GM23338 (cell line): Measurements from ENCODE around the gene ARHGEF40. TPM values are rescaled to one million over a fixed set of nuclear protein-coding genes. Genes with fewer than 3 reads are reported as not detected.

ENCODE experiments used
- ATAC-seq: fragments of 200-7000 bp; cut with Tn5 transposase; 3 replicates; pipeline ENCODE4 v1.9.1; 2020
- DNase-seq: peaks from one replicate; pipeline ENCODE4 v3.0.0-alpha.2; 2015; ENCODE audit warnings: low spot score
- H2AFZ ChIP-seq: fragments of 200-600 bp; sonication (generic); 2 replicates; pipeline ENCODE4 v1.8.0; 2016; ENCODE audit warnings: antibody characterized with exemption, mild to moderate bottlenecking, moderate library complexity
- H3F3A ChIP-seq: fragments of 200-600 bp; sonication (generic); replicated peaks from 2 replicates; pipeline ENCODE4 v1.8.0; 2017; ENCODE audit warnings: antibody characterized with exemption, mixed run types, low read depth
- H3K27ac ChIP-seq: fragments of 200-600 bp; sonication (generic); 2 replicates; pipeline ENCODE4 v1.6.1; 2016; ENCODE audit warnings: low read depth
- H3K27me3 ChIP-seq: fragments of 200-600 bp; sonication (generic); 2 replicates; pipeline ENCODE4 v1.8.0; 2016; ENCODE audit warnings: mild to moderate bottlenecking, mixed run types, moderate library complexity; ENCODE audit not compliant: insufficient read depth
- H3K36me3 ChIP-seq: fragments of 200-600 bp; sonication (generic); 2 replicates; pipeline ENCODE4 v1.8.0; 2016; ENCODE audit warnings: mild to moderate bottlenecking; ENCODE audit not compliant: insufficient read depth
- H3K4me1 ChIP-seq: fragments of 200-600 bp; sonication (generic); 2 replicates; pipeline ENCODE4 v1.8.0; 2016; ENCODE audit warnings: mild to moderate bottlenecking, moderate library complexity; ENCODE audit not compliant: insufficient read depth
- H3K4me2 ChIP-seq: fragments of 200-600 bp; sonication (generic); 2 replicates; pipeline ENCODE4 v1.7.1; 2017; ENCODE audit warnings: mixed run types
- H3K4me3 ChIP-seq: fragments of 200-600 bp; sonication (generic); 2 replicates; pipeline ENCODE4 v1.6.1; 2016; ENCODE audit warnings: mixed run types
- H3K79me2 ChIP-seq: fragments of 200-600 bp; sonication (generic); replicated peaks from 2 replicates; pipeline ENCODE4 v1.8.0; 2017; ENCODE audit warnings: mild to moderate bottlenecking; ENCODE audit not compliant: insufficient read depth
- H3K9me2 ChIP-seq: fragments of 200-600 bp; sonication (generic); 2 replicates; pipeline ENCODE4 v1.8.0; 2017; ENCODE audit not compliant: insufficient read depth
- H4K20me1 ChIP-seq: fragments of 200-600 bp; sonication (generic); replicated peaks from 2 replicates; pipeline ENCODE4 v1.8.0; 2017; ENCODE audit warnings: mild to moderate bottlenecking; ENCODE audit not compliant: insufficient read depth
- H3K27ac Mint-ChIP-seq: 2 replicates; pipeline ENCODE4 v1.8.0; 2020; ENCODE audit warnings: inconsistent platforms, mild to moderate bottlenecking, moderate library complexity, mixed read lengths
- H3K27me3 Mint-ChIP-seq: 3 replicates; pipeline ENCODE4 v1.8.0; 2022; ENCODE audit warnings: low read depth, mild to moderate bottlenecking, moderate library complexity, mixed read lengths, inconsistent platforms; ENCODE audit not compliant: insufficient read depth, poor library complexity
- H3K36me3 Mint-ChIP-seq: 3 replicates; pipeline ENCODE4 v1.8.0; 2021; ENCODE audit warnings: low read depth, mild to moderate bottlenecking, inconsistent platforms, moderate library complexity, mixed read lengths
- H3K4me1 Mint-ChIP-seq: 3 replicates; pipeline ENCODE4 v1.8.0; 2020; ENCODE audit warnings: mild to moderate bottlenecking, inconsistent platforms, mixed read lengths
- H3K4me3 Mint-ChIP-seq: 3 replicates; pipeline ENCODE4 v1.8.0; 2021; ENCODE audit warnings: moderate library complexity, mild to moderate bottlenecking, inconsistent platforms, mixed read lengths
- H3K9me3 Mint-ChIP-seq: 3 replicates; pipeline ENCODE4 v1.8.0; 2020; ENCODE audit warnings: moderate library complexity, mild to moderate bottlenecking, inconsistent platforms, mixed read lengths
- CREB1 ChIP-seq: fragments of 250-450 bp; sonication (Bioruptor Pico); IDR thresholded peaks from 2 replicates; pipeline ENCODE4 v1.5.0; 2020; ENCODE audit warnings: low read depth, mild to moderate bottlenecking, moderate library complexity
- EZH2phosphoT487 ChIP-seq: fragments of 200-600 bp; sonication (generic); IDR thresholded peaks from one replicate; pipeline ENCODE4 v1.8.1; 2018; ENCODE audit warnings: antibody characterized with exemption; ENCODE audit not compliant: unreplicated experiment
- JUNB ChIP-seq: IDR thresholded peaks from one replicate; pipeline ENCODE4 v1.6.1; 2016; ENCODE audit warnings: antibody characterized with exemption; ENCODE audit not compliant: unreplicated experiment
- NANOG ChIP-seq: IDR thresholded peaks from 2 replicates; pipeline ENCODE4 v1.6.1; 2016; ENCODE audit warnings: antibody characterized with exemption, borderline replicate concordance
- POLR2AphosphoS5 ChIP-seq: IDR thresholded peaks from 2 replicates; pipeline ENCODE4 v1.6.1; 2016; ENCODE audit warnings: antibody characterized with exemption, low read depth
- STAT1 ChIP-seq: IDR thresholded peaks from one replicate; pipeline ENCODE4 v1.6.1; 2016; ENCODE audit warnings: antibody characterized with exemption; ENCODE audit not compliant: unreplicated experiment
- ZNF114 ChIP-seq: fragments of 250-450 bp; sonication (Bioruptor Pico); IDR thresholded peaks from 2 replicates; pipeline ENCODE4 v1.5.0; 2020; ENCODE audit warnings: mild to moderate bottlenecking, moderate library complexity
- ZNF331 ChIP-seq: fragments of 250-450 bp; sonication (Bioruptor Pico); IDR thresholded peaks from 2 replicates; pipeline ENCODE4 v1.5.0; 2020; ENCODE audit warnings: low read depth, mild to moderate bottlenecking, moderate library complexity
- polyA plus RNA-seq: library from polyadenylated mRNA; unstranded; fragments of >200 nt; fragmentation: Nextera tagmentation; extraction: Ambion mirVana; gene quantifications from 2 replicates; pipeline ENCODE4 v1.2.1, GENCODE V29; 2016
- total RNA-seq: library from RNA; depleted of rRNA; stranded (reverse); fragments of >200 nt; shearing (Covaris generic); gene quantifications from 2 replicates; pipeline ENCODE4 v1.2.3, GENCODE V29; 2014
- TF ChIP-seq, protein P1 (sequence below), 2 experiments: fragments of 200-600 bp in 1 of 2; sonication (generic) in 1 of 2; conservative IDR thresholded peaks; 2 replicates each; pipeline versions ENCODE4 v1.5.1 to v1.6.1; 2016 to 2017; ENCODE audit warnings: antibody characterized with exemption in 2 of 2, low read depth in 2 of 2, mild to moderate bottlenecking in 2 of 2, moderate library complexity in 1 of 2
- TF ChIP-seq, protein P2 (sequence below): IDR thresholded peaks from 2 replicates; pipeline ENCODE4 v1.6.1; 2016; ENCODE audit warnings: antibody characterized with exemption
- TF ChIP-seq, protein P3 (sequence below): fragments of 250-450 bp; sonication (Bioruptor Pico); IDR thresholded peaks from 2 replicates; pipeline ENCODE4 v1.5.0; 2020; ENCODE audit warnings: mild to moderate bottlenecking, moderate library complexity
- TF ChIP-seq, protein P4 (sequence below): IDR thresholded peaks from one replicate; pipeline ENCODE4 v1.6.1; 2018; ENCODE audit warnings: antibody characterized with exemption; ENCODE audit not compliant: unreplicated experiment

The ARHGEF40 gene
- total and polyA plus RNA-seq, 2 experiments from 2014 or later, result 17.7 to 44.6 TPM

DNA sequence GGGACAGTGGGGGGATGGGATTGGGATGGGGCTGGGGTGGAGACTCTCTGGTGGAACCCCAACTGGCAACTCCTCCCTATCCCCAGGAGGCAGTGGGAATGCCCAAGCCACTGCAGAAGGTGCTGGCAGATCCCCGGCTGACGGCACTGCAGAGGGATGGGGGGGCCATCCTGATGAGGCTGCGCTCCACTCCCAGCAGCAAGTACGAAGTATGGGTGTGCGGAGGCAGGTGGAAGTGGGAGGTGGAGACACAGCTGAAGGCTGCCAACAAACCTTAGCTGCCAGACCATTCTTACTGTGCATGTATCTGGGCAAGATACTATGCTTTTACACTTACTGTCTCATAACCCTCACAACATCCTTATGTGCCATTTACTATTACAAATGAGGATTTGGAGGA lies 8.2 kb downstream of the ARHGEF40 start:
- no peaks in the 10 kb centered on the region for H3K9me2 ChIP-seq
- DNase-seq (no peak), ATAC-seq (no peak)
- no peaks in the 10 kb centered on the region for H3K27me3 ChIP-seq
- peaks cover 3% of the 10 kb centered on the region for H4K20me1 ChIP-seq
- Mint-ChIP-seq H3K9me3 (no peaks in the 10 kb centered on the region; the same call in 1 of the 3 replicates), H3K4me1 (peaks cover 6% of the 10 kb centered on the region), H3K4me3 (no peak overlapping the region), H3K36me3 (peaks cover 88% of the 10 kb centered on the region), H3K27ac (no peak overlapping the region), H3K27me3 (peaks cover 6% of the 10 kb centered on the region)
- H3K79me2 ChIP-seq, result no peaks in the 10 kb centered on the region
- no peak overlapping the region for H3K27ac ChIP-seq
- no peaks in the 10 kb centered on the region for H3K4me1 ChIP-seq
- no peak overlapping the region for H3K4me3 ChIP-seq
- no peak overlapping the region for H3K4me2 ChIP-seq
- H2AFZ ChIP-seq, result no peak overlapping the region
- TF ChIP-seq, protein P1, sequence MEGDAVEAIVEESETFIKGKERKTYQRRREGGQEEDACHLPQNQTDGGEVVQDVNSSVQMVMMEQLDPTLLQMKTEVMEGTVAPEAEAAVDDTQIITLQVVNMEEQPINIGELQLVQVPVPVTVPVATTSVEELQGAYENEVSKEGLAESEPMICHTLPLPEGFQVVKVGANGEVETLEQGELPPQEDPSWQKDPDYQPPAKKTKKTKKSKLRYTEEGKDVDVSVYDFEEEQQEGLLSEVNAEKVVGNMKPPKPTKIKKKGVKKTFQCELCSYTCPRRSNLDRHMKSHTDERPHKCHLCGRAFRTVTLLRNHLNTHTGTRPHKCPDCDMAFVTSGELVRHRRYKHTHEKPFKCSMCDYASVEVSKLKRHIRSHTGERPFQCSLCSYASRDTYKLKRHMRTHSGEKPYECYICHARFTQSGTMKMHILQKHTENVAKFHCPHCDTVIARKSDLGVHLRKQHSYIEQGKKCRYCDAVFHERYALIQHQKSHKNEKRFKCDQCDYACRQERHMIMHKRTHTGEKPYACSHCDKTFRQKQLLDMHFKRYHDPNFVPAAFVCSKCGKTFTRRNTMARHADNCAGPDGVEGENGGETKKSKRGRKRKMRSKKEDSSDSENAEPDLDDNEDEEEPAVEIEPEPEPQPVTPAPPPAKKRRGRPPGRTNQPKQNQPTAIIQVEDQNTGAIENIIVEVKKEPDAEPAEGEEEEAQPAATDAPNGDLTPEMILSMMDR (conservative IDR thresholded peaks at IDR 0.05; ENCODE audit: low read depth in 2 of 2), result no peak
- TF ChIP-seq JUNB, result no peak
- TF ChIP-seq, protein P2, sequence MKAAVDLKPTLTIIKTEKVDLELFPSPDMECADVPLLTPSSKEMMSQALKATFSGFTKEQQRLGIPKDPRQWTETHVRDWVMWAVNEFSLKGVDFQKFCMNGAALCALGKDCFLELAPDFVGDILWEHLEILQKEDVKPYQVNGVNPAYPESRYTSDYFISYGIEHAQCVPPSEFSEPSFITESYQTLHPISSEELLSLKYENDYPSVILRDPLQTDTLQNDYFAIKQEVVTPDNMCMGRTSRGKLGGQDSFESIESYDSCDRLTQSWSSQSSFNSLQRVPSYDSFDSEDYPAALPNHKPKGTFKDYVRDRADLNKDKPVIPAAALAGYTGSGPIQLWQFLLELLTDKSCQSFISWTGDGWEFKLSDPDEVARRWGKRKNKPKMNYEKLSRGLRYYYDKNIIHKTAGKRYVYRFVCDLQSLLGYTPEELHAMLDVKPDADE, result no peak
- TF ChIP-seq CREB1, result no peak
- TF ChIP-seq, protein P3, sequence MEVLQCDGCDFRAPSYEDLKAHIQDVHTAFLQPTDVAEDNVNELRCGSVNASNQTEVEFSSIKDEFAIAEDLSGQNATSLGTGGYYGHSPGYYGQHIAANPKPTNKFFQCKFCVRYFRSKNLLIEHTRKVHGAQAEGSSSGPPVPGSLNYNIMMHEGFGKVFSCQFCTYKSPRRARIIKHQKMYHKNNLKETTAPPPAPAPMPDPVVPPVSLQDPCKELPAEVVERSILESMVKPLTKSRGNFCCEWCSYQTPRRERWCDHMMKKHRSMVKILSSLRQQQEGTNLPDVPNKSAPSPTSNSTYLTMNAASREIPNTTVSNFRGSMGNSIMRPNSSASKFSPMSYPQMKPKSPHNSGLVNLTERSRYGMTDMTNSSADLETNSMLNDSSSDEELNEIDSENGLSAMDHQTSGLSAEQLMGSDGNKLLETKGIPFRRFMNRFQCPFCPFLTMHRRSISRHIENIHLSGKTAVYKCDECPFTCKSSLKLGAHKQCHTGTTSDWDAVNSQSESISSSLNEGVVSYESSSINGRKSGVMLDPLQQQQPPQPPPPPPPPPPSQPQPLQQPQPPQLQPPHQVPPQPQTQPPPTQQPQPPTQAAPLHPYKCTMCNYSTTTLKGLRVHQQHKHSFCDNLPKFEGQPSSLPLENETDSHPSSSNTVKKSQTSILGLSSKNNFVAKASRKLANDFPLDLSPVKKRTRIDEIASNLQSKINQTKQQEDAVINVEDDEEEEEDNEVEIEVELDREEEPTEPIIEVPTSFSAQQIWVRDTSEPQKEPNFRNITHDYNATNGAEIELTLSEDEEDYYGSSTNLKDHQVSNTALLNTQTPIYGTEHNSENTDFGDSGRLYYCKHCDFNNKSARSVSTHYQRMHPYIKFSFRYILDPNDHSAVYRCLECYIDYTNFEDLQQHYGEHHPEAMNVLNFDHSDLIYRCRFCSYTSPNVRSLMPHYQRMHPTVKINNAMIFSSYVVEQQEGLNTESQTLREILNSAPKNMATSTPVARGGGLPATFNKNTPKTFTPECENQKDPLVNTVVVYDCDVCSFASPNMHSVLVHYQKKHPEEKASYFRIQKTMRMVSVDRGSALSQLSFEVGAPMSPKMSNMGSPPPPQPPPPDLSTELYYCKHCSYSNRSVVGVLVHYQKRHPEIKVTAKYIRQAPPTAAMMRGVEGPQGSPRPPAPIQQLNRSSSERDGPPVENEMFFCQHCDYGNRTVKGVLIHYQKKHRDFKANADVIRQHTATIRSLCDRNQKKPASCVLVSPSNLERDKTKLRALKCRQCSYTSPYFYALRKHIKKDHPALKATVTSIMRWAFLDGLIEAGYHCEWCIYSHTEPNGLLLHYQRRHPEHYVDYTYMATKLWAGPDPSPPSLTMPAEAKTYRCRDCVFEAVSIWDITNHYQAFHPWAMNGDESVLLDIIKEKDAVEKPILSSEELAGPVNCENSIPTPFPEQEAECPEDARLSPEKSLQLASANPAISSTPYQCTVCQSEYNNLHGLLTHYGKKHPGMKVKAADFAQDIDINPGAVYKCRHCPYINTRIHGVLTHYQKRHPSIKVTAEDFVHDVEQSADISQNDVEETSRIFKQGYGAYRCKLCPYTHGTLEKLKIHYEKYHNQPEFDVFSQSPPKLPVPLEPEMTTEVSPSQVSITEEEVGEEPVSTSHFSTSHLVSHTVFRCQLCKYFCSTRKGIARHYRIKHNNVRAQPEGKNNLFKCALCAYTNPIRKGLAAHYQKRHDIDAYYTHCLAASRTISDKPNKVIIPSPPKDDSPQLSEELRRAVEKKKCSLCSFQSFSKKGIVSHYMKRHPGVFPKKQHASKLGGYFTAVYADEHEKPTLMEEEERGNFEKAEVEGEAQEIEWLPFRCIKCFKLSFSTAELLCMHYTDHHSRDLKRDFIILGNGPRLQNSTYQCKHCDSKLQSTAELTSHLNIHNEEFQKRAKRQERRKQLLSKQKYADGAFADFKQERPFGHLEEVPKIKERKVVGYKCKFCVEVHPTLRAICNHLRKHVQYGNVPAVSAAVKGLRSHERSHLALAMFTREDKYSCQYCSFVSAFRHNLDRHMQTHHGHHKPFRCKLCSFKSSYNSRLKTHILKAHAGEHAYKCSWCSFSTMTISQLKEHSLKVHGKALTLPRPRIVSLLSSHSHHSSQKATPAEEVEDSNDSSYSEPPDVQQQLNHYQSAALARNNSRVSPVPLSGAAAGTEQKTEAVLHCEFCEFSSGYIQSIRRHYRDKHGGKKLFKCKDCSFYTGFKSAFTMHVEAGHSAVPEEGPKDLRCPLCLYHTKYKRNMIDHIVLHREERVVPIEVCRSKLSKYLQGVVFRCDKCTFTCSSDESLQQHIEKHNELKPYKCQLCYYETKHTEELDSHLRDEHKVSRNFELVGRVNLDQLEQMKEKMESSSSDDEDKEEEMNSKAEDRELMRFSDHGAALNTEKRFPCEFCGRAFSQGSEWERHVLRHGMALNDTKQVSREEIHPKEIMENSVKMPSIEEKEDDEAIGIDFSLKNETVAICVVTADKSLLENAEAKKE, result no peak
- no peak for TF ChIP-seq POLR2AphosphoS5
- no peak for TF ChIP-seq ZNF114 (CRISPR knock-in tag)
- TF ChIP-seq, protein P4, sequence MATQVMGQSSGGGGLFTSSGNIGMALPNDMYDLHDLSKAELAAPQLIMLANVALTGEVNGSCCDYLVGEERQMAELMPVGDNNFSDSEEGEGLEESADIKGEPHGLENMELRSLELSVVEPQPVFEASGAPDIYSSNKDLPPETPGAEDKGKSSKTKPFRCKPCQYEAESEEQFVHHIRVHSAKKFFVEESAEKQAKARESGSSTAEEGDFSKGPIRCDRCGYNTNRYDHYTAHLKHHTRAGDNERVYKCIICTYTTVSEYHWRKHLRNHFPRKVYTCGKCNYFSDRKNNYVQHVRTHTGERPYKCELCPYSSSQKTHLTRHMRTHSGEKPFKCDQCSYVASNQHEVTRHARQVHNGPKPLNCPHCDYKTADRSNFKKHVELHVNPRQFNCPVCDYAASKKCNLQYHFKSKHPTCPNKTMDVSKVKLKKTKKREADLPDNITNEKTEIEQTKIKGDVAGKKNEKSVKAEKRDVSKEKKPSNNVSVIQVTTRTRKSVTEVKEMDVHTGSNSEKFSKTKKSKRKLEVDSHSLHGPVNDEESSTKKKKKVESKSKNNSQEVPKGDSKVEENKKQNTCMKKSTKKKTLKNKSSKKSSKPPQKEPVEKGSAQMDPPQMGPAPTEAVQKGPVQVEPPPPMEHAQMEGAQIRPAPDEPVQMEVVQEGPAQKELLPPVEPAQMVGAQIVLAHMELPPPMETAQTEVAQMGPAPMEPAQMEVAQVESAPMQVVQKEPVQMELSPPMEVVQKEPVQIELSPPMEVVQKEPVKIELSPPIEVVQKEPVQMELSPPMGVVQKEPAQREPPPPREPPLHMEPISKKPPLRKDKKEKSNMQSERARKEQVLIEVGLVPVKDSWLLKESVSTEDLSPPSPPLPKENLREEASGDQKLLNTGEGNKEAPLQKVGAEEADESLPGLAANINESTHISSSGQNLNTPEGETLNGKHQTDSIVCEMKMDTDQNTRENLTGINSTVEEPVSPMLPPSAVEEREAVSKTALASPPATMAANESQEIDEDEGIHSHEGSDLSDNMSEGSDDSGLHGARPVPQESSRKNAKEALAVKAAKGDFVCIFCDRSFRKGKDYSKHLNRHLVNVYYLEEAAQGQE, result no peak
- no peak for TF ChIP-seq ZNF331 (CRISPR knock-in tag)
- TF ChIP-seq EZH2phosphoT487, result no peak
- no peak for TF ChIP-seq NANOG
- no peak for TF ChIP-seq STAT1
- peaks cover 20% of the 10 kb centered on the region; the same call in 1 of the 2 replicates for H3K36me3 ChIP-seq
- no peaks in the 10 kb centered on the region for H3F3A ChIP-seq
